Vagina (tissue), 2 donors: ENCODE data around the gene CDKN2AIP.

ENCODE experiments used
- CTCF ChIP-seq, 3 experiments: fragments of 450-650 bp in 2 of 3; fragments of 200-600 bp in 1 of 3; sonication (generic) in 1 of 3; IDR thresholded peaks; one replicate each; pipeline ENCODE4 v1.5.1; 2017 to 2019; ENCODE audit warnings: antibody characterized with exemption in 3 of 3, mild to moderate bottlenecking in 2 of 3, moderate library complexity in 2 of 3
- POLR2A ChIP-seq, 2 donors: fragments of 450-650 bp; IDR thresholded peaks; one replicate each; pipeline ENCODE4 v1.6.1; 2017; ENCODE audit warnings: antibody characterized with exemption in 2 of 2, mild to moderate bottlenecking in 2 of 2, moderate library complexity in 2 of 2
- POLR2AphosphoS5 ChIP-seq, 2 donors: sonication (generic); formaldehyde crosslinking; IDR thresholded peaks; one replicate each; pipeline ENCODE4 v1.9.0; 2017; ENCODE audit warnings: antibody characterized with exemption in 2 of 2, mild to moderate bottlenecking in 2 of 2, low read depth in 1 of 2; ENCODE audit not compliant: insufficient read depth in 1 of 2

- TF ChIP-seq CTCF (IDR thresholded peaks at IDR 0.05): no peak
- no peak for TF ChIP-seq POLR2A (IDR thresholded peaks at IDR 0.05)
- TF ChIP-seq POLR2AphosphoS5 (IDR thresholded peaks at IDR 0.05; ENCODE audit: insufficient read depth in 1 of 2, low read depth in 1 of 2): no peak
Observed at GRCh38 chr4:183493246-183493645, 48.8 kb downstream of the CDKN2AIP start.
